ENCODE results near the gene LACRT.
A peak's percentile ranks its signal among the peaks of the same experiment; 100 is the strongest.

The LACRT gene

DNA sequence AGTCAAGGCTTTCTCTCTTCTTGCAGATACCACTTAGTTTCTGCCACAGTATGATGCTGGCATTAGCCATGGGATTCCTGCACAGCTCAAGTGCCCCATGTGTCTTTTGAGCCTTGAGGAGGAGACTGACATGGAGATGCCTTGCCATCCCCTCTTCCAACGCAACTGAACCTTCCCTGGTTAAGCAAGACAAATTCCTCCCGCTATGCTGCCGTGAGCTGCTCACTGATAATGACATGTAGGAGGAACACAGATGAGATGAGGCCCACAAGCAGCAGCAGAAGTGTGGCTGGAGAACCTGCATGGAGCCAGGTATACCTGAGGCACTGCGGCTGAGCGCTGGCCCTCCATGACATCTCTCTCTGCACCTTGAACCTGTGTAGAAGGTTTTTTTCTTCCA lies 30.8 kb downstream of the LACRT start:
- H3K4me1 Mint-ChIP-seq (ENCODE audit: low read depth in 2 of 2): peaks cover 0 to 5% of the 10 kb centered on the region in 2 donors
- H3K27me3 Mint-ChIP-seq: peaks cover 28 to 35% of the 10 kb centered on the region in 2 donors
- no peak overlapping the region for H3K27ac Mint-ChIP-seq
- no peak overlapping the region for H3K4me3 Mint-ChIP-seq
- no peak for DNase-seq
- no peaks in the 10 kb centered on the region for H3K9me3 Mint-ChIP-seq
- no peak for ATAC-seq (replicated peaks)
- H3K36me3 Mint-ChIP-seq (ENCODE audit: insufficient read depth): peaks cover 4% of the 10 kb centered on the region

DNA sequence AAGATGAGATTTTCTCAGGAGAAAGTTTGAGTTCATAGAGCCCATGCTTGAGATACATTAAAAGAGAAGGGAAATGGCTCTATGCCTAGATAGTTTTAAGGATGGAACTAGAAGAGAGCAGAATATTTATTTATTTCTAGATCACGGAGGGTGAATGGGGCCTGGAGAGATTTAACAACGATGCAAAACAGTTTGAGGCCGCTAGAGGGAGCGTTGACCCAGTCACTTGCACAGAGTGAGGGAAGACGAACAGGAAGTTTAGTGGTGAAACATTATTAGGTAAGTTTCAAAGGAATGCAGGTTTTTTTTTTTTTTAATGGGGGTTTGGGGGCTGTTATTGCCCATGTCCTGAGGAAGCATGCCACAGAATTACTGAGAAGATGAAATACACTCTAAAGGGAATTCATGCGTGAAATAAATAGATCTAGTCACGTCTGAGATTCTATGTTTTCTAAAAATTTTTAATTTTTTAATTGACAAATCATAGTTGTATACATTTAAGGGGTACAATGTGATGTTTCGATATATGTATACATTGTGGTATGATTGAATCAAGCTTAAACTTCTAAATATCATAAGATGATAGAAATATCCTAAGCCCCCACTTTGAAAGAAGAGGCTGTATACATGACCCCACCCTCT lies 31.4 kb downstream of the LACRT start:
- Mint-ChIP-seq H3K27ac (no peak overlapping the region), H3K4me3 (no peak overlapping the region), H3K27me3 (peaks cover 26 to 35% of the 10 kb centered on the region in 2 donors), H3K4me1 (ENCODE audit: low read depth in 2 of 2) (peaks cover 0 to 5% of the 10 kb centered on the region in 2 donors), H3K9me3 (no peaks in the 10 kb centered on the region), H3K36me3 (ENCODE audit: insufficient read depth) (peaks cover 4% of the 10 kb centered on the region)
- ATAC-seq (replicated peaks): peak; percentile 96
- peak; percentile 59 to 62 (median 60) for DNase-seq

DNA sequence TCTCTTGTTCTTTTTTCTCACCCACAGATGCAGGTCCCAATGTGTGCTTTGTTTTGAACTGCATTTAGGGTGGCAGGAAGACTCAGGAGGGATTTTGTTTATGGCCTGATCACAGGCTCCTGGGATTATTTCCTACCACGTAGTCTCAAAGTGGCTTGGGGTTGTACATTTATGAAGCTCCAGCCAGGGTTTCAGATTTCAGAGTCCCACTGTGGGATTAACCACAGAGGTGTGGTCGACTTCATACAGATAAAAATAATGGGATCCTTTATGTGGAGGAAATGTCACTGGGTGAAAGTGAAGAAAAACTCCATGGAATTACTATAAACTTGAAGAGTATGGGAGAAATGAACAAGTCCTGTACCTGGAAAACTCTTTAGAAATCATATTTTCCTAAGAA lies 32.0 kb downstream of the LACRT start:
- H3K4me1 Mint-ChIP-seq (ENCODE audit: low read depth in 2 of 2): peaks cover 0 to 5% of the 10 kb centered on the region in 2 donors

DNA sequence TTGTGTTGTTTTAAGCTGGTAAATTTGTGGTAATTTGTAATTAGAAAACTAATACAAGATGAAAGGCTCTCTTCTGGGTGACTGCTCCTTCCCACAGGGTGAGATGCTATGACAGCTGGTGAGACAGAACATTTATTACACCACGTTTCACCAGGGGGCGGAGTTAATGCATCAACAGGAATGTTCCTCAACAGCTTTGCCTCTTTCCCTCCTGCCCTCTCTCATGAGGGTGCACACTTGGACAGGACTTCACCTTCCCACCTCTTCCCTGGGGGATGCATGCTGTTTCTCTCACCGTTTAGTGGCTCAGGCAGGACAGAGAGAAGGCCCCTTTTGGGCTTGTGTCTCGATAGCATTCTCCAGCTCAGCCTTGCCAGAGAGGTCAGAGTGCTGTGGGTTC lies 32.9 kb downstream of the LACRT start:
- Mint-ChIP-seq H3K27ac (no peak overlapping the region), H3K27me3 (peaks cover 23 to 29% of the 10 kb centered on the region in 2 donors), H3K9me3 (no peaks in the 10 kb centered on the region), H3K4me3 (no peak overlapping the region), H3K4me1 (ENCODE audit: low read depth in 2 of 2) (peaks cover 0 to 5% of the 10 kb centered on the region in 2 donors), H3K36me3 (ENCODE audit: insufficient read depth) (peaks cover 4% of the 10 kb centered on the region)
- no peak for DNase-seq
- ATAC-seq (replicated peaks): no peak

More for the DNA sequence above, 32.0 kb downstream of the LACRT start:
- Mint-ChIP-seq H3K36me3 (ENCODE audit: insufficient read depth) (peaks cover 4% of the 10 kb centered on the region), H3K4me3 (no peak overlapping the region), H3K9me3 (no peaks in the 10 kb centered on the region), H3K27me3 (peaks cover 24 to 29% of the 10 kb centered on the region in 2 donors), H3K27ac (no peak overlapping the region)
- ATAC-seq (replicated peaks) (no peak), DNase-seq (no peak)

DNA sequence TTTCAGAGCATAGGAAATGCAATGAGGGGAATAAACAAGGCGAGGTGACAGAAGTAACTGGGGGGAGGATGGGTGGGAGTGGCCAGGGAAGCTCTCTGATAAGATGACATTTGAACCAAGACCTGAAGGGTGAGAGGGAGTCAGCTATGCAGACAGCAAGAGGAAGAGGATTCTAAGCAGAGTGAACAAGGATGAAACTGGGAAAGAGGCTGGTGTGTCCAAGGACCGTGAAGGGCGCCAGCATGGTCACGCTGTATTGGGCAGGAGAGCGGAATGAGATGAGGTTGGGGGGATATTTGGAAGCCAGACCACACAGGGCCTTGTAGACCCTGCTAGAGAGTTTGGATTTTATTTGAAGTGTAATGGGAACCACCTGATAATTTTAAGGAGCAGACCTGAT lies 35.7 kb downstream of the LACRT start:
- Mint-ChIP-seq H3K4me3 (no peak overlapping the region), H3K9me3 (no peaks in the 10 kb centered on the region), H3K36me3 (ENCODE audit: insufficient read depth) (peaks cover under 1% of the 10 kb centered on the region), H3K27ac (no peak overlapping the region), H3K4me1 (ENCODE audit: low read depth in 2 of 2) (peaks cover 4 to 5% of the 10 kb centered on the region in 2 donors), H3K27me3 (peaks cover 36 to 48% of the 10 kb centered on the region in 2 donors)
- no peak for ATAC-seq (replicated peaks)
- no peak for DNase-seq

DNA sequence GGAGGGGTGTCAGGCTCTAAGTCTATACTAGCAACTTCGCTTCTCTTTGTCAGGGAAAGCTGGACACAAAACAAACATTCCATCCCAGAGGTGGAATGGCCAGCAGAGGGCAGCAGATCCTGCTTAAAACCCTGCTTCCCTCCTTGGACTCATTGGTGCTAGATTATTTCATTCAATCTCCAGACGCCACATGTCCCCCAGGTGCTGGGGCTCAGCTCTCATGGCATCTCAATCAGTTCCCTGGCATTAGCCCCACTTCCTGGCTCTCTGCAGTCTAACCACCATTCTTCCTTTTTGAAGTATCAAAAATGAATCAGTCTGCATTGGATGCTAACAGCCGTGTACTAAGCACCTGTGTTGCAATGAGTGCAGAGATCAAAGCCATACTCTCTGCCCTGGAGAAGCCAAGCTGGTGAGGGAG lies 38.2 kb downstream of the LACRT start:
- H3K4me1 Mint-ChIP-seq (ENCODE audit: low read depth in 2 of 2): peaks cover 0 to 4% of the 10 kb centered on the region in 2 donors
- peaks cover 45 to 61% of the 10 kb centered on the region in 2 donors for H3K27me3 Mint-ChIP-seq
- H3K36me3 Mint-ChIP-seq (ENCODE audit: insufficient read depth): peaks cover 3% of the 10 kb centered on the region
- ATAC-seq (replicated peaks): peak; percentile 44
- no peak overlapping the region for H3K27ac Mint-ChIP-seq
- peak; percentile 36 to 40 (median 37) for DNase-seq
- no peak overlapping the region for H3K4me3 Mint-ChIP-seq
- H3K9me3 Mint-ChIP-seq: no peaks in the 10 kb centered on the region

DNA sequence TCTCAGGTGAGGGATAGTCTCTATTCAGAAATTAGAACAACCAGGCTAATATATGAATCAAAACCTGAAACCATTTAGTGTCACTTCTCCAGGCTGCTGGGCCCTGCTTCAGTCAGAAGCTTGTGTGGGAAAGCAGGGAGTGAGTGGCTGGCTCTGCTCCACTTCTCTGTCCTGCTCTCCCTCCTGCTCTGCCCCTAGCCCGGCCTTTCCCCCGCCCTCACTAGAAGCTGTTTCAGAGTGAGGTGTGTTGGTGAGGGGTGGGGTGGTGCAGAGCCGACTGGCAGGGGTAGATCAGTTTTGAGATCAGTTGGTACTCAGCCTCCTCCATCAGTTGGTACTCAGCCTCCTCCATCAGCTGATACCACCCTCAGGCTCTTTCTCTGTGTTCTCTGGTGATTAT lies 39.2 kb downstream of the LACRT start:
- Mint-ChIP-seq H3K36me3 (ENCODE audit: insufficient read depth) (peaks cover 3% of the 10 kb centered on the region), H3K4me3 (no peak overlapping the region), H3K4me1 (ENCODE audit: low read depth in 2 of 2) (peaks cover 0 to 4% of the 10 kb centered on the region in 2 donors), H3K27me3 (peaks cover 56 to 71% of the 10 kb centered on the region in 2 donors), H3K9me3 (no peaks in the 10 kb centered on the region), H3K27ac (no peak overlapping the region)
- ATAC-seq (replicated peaks) (no peak), DNase-seq (no peak)

DNA sequence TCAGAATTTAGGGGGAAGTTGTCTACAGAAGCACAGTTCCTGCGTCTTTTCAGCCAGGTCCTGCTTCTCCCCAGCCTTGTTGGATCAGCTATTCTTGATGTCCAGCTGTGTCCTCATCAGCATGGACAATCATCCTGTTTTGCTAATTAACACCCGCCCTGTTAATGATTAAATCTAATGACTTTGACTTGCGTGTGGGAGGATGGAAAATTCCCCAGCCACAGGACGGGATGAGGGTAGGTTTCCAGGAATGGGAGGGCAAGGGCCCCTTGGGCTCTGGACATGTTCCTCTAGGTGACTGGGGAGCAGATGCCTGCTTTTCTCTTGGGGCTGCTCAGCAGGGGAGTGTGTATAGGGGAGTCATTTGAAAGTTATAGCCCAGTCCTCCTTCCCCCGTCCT lies 41.0 kb downstream of the LACRT start:
- H3K4me1 Mint-ChIP-seq (ENCODE audit: low read depth in 2 of 2): peaks cover 3 to 11% of the 10 kb centered on the region in 2 donors
- no peak overlapping the region for H3K4me3 Mint-ChIP-seq
- DNase-seq (no peak), ATAC-seq (replicated peaks) (no peak)
- H3K36me3 Mint-ChIP-seq (ENCODE audit: insufficient read depth): peaks cover 3% of the 10 kb centered on the region
- H3K27me3 Mint-ChIP-seq: peaks cover 58 to 73% of the 10 kb centered on the region in 2 donors
- no peaks in the 10 kb centered on the region for H3K9me3 Mint-ChIP-seq
- H3K27ac Mint-ChIP-seq: no peak overlapping the region

DNA sequence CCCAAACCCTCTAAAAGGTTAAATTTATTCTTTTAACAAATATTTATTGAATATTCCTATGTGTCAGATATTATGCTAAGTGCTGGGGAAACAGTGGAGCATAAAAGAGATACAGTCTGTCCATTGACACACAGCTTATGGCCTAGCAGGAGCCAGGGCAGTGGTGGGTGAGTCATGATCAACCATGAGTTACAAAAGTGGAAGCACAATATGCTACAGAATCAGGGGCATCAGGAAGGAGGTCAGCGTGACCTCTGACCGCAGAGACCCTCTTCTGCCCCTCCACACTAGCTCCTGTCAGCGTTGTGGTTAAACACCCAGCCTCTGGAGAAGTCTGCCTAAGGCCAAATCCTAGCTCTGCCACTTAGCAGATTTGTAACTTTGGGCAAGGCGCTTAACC lies 41.6 kb downstream of the LACRT start:
- Mint-ChIP-seq H3K36me3 (ENCODE audit: insufficient read depth) (peaks cover 3% of the 10 kb centered on the region), H3K4me3 (no peak overlapping the region), H3K27ac (no peak overlapping the region), H3K4me1 (ENCODE audit: low read depth in 2 of 2) (peaks cover 3 to 12% of the 10 kb centered on the region in 2 donors), H3K9me3 (no peaks in the 10 kb centered on the region), H3K27me3 (peaks cover 58 to 74% of the 10 kb centered on the region in 2 donors)
- ATAC-seq (replicated peaks): no peak
- DNase-seq: no peak

DNA sequence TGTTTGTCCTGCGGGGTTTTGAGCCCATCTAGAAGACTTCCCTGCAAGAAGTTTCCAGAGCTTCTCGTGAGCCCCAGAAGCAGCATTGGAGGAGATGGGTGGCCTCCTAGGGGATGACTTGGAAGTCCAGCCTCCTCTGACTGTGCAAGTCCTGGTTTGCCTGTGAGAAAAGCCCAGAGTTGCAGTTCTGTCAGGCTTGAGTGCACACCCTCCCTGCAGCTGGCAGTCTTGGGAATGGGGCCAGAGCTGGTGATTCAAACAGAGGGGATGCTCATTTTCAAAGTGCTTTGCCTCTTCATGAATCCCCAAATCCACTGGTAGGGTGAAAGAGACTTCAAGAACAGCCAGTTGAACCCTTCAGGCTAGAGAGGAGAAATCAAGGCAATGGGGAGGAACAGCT lies 42.4 kb downstream of the LACRT start:
- peaks cover 3 to 12% of the 10 kb centered on the region in 2 donors for H3K4me1 Mint-ChIP-seq (ENCODE audit: low read depth in 2 of 2)
- peaks cover 3% of the 10 kb centered on the region for H3K36me3 Mint-ChIP-seq (ENCODE audit: insufficient read depth)
- ATAC-seq (replicated peaks) (no peak), DNase-seq (no peak)
- no peak overlapping the region for H3K27ac Mint-ChIP-seq
- no peak overlapping the region for H3K4me3 Mint-ChIP-seq
- peaks cover 57 to 79% of the 10 kb centered on the region in 2 donors for H3K27me3 Mint-ChIP-seq
- H3K9me3 Mint-ChIP-seq: no peaks in the 10 kb centered on the region

DNA sequence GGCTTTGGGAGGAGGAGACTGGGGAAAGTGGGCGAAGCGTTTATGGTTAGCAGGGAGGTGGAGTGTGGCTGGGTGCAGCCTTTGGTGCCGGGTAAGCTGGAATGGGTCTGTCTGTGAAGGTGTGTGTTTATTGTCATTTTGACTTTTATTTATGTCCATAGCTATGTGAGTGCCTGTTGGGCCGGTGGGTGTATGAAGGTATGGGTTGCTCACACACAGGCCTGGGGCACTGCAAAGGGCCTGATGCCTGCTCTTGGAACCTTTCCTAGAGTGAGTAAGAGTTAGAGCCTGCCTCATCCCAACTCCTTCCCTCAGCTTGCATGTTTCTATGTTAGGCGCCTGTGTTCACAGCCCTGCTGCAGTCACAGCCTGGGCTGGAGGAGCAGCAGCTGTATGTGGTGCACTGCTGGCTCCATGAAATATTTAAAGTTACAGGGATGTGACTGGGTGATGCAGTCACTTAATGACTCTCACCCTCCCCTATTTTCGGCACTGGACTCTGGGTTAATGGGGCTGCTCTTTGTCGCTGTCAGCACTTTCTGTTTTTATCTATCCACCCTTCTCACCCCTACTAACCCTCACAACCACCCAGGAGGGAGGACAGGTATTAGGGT lies 43.6 kb downstream of the LACRT start:
- H3K27me3 Mint-ChIP-seq: peaks cover 55 to 79% of the 10 kb centered on the region in 2 donors
- ATAC-seq (replicated peaks) (no peak), DNase-seq (no peak)
- no peaks in the 10 kb centered on the region for H3K9me3 Mint-ChIP-seq
- H3K4me3 Mint-ChIP-seq: no peak overlapping the region
- H3K27ac Mint-ChIP-seq: no peak overlapping the region
- H3K36me3 Mint-ChIP-seq (ENCODE audit: insufficient read depth): peaks cover 3% of the 10 kb centered on the region
- peaks cover 3 to 7% of the 10 kb centered on the region in 2 donors for H3K4me1 Mint-ChIP-seq (ENCODE audit: low read depth in 2 of 2)

DNA sequence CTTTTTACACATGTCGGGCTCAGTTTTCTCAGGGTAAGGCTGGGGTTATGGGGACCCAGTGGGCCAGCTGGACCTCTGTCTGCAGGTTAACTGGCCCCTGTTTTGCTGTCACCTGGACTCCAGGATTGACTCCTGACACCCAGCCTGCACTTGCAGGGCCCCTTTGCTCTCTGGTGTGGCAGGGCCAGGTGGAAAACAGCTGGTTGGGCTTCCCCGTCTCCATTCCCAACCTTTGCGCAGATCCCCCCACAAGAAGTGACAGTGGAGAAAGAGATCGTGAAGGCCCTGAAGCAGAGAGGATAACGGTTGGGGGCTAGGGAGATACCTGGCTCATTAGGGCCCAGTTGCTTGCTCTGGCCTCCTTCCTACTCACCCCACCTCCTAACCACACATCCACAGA lies 44.7 kb downstream of the LACRT start:
- Mint-ChIP-seq H3K4me3 (no peak overlapping the region), H3K4me1 (ENCODE audit: low read depth in 2 of 2) (peaks cover 3 to 7% of the 10 kb centered on the region in 2 donors), H3K36me3 (ENCODE audit: insufficient read depth) (peaks cover 3% of the 10 kb centered on the region), H3K9me3 (no peaks in the 10 kb centered on the region), H3K27ac (no peak overlapping the region), H3K27me3 (peaks cover 65 to 84% of the 10 kb centered on the region in 2 donors)
- no peak for ATAC-seq (replicated peaks)
- DNase-seq: no peak

DNA sequence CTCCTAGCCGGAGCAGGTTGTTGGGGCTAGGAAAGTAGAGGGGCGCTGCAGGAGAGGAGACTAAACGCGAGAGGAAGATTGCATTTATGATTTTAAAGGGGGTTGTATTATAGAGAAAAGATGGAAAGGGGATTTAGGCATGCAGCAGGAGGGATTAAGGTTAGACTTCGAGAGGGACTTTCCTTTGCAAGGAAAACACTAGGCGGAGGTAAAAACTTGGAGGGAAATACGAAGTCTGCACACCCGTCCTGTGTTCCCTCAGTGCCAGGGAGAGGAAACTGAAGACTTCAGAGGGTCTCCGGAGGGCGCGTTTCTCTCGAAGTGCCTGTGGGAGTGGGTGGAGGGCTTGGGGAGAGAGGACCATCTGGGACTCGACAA lies 45.8 kb downstream of the LACRT start:
- Mint-ChIP-seq H3K27ac (no peak overlapping the region), H3K4me1 (ENCODE audit: low read depth in 2 of 2) (peaks cover 3 to 7% of the 10 kb centered on the region in 2 donors), H3K36me3 (ENCODE audit: insufficient read depth) (peaks cover 1% of the 10 kb centered on the region), H3K27me3 (peaks cover 70 to 89% of the 10 kb centered on the region in 2 donors), H3K9me3 (no peaks in the 10 kb centered on the region), H3K4me3 (peak overlapping the region; percentile 6 to 9)
- ATAC-seq (replicated peaks): no peak
- no peak for DNase-seq
